GM18858 (cell line): Measurements from ENCODE around the gene PHF19.

Source experiments
- ATAC-seq: cut with Tn5 transposase; IDR thresholded peaks from one replicate; pipeline ENCODE4 v1.9.1; 2021; ENCODE audit not compliant: unreplicated experiment

Gene PHF19

GRCh38 chr9:120892748-120893610 lies 16.0 kb upstream of the PHF19 start:
- ATAC-seq: peak; percentile 51

GRCh38 chr9:120891884-120892747 lies 15.1 kb upstream of the PHF19 start:
- peak; percentile 26 for ATAC-seq

GRCh38 chr9:120891245-120891883 lies 14.4 kb upstream of the PHF19 start:
- no peak for ATAC-seq

GRCh38 chr9:120890320-120891244 lies 13.6 kb upstream of the PHF19 start:
- ATAC-seq: no peak

GRCh38 chr9:120889606-120890271 lies 12.8 kb upstream of the PHF19 start:
- ATAC-seq: no peak

- ATAC-seq: no peak
Measured at GRCh38 chr9:120888626-120889025, 11.6 kb upstream of the PHF19 start.

GRCh38 chr9:120886490-120886967 lies 9.5 kb upstream of the PHF19 start:
- ATAC-seq: no peak

GRCh38 chr9:120885958-120886357 lies 9.0 kb upstream of the PHF19 start:
- no peak for ATAC-seq

GRCh38 chr9:120885457-120885856 lies 8.5 kb upstream of the PHF19 start:
- ATAC-seq: no peak

- ATAC-seq: no peak
Measured at GRCh38 chr9:120883608-120883996, 6.6 kb upstream of the PHF19 start.

GRCh38 chr9:120882935-120883607 lies 6.1 kb upstream of the PHF19 start:
- ATAC-seq: no peak

GRCh38 chr9:120879446-120879845 lies 2.5 kb upstream of the PHF19 start:
- ATAC-seq: no peak

- ATAC-seq: no peak
Measured at GRCh38 chr9:120878188-120879130, 1.5 kb upstream of the PHF19 start.

- ATAC-seq: no peak
Measured at GRCh38 chr9:120877276-120878034, 467 bp upstream of the PHF19 start.

- ATAC-seq: peak; percentile 50
Measured at GRCh38 chr9:120875954-120876841, 790 bp downstream of the PHF19 start.

GRCh38 chr9:120875643-120875953 lies 1.4 kb downstream of the PHF19 start:
- no peak for ATAC-seq

GRCh38 chr9:120875195-120875565 lies 1.8 kb downstream of the PHF19 start:
- ATAC-seq: no peak
